HG03108 (cell line): ENCODE results near the gene TUBA1B.
"Not testable (repeated sequence)": the region's sequence is repeated elsewhere in the genome, so short reads cannot be mapped to it uniquely, and the experiment has no call there.

Source experiments
- ATAC-seq: cut with Tn5 transposase; IDR thresholded peaks from one replicate; pipeline ENCODE4 v1.9.1; 2021; ENCODE audit warnings: moderate library complexity; ENCODE audit not compliant: unreplicated experiment

Gene TUBA1B

DNA sequence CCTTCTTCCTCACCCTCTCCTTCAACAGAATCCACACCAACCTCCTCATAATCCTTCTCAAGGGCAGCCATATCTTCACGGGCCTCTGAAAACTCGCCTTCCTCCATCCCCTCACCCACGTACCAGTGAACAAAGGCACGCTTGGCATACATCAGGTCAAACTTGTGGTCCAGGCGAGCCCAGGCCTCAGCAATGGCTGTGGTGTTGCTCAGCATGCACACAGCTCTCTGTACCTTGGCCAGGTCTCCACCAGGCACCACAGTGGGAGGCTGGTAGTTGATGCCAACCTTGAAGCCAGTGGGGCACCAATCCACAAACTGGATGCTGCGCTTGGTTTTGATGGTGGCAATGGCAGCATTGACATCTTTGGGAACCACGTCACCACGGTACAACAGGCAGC is 3.2 kb downstream of the TUBA1B start:
- ATAC-seq: not testable (repeated sequence)

DNA sequence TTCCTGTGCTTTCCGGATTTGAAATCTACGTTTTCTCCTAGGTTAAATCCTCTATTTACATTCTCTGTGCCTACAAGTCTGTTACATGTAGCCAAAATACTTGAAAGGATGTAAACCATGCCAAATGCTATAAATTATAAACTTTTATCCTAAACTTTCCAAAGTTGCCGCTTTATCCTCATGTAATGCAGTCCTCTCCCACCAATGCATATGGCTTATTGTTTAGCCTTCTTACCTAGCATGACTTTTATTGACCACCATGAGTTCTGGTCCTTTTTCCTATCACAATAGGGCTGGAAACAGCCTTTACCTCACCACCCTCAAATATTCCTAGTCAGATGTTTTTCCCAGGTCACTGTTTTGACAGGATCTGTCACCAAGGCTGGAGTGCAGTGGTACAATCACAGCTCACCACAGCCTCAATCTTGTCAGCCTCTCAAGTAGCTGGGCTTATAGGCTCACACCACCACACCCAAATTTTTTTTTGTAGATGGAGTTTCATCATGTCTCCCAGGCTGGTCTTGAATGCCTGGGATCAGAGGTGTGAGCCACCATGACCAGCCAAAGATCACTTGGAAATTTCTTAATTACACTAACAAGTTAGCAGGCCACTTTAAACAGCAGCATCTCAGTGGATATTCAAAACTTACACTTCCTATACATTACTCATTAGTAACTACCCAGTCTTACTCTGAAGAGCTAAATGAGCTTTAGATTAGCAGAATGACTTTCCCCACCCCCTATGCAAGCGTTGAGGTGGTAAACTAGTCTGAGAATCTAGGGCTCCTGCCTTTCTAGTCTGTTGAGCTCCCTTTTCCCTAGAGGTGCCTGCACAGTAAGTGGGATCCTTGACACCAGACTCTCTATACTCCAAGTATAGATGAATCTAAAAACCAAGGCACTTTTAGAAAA is 4.1 kb downstream of the TUBA1B start:
- ATAC-seq: no peak

DNA sequence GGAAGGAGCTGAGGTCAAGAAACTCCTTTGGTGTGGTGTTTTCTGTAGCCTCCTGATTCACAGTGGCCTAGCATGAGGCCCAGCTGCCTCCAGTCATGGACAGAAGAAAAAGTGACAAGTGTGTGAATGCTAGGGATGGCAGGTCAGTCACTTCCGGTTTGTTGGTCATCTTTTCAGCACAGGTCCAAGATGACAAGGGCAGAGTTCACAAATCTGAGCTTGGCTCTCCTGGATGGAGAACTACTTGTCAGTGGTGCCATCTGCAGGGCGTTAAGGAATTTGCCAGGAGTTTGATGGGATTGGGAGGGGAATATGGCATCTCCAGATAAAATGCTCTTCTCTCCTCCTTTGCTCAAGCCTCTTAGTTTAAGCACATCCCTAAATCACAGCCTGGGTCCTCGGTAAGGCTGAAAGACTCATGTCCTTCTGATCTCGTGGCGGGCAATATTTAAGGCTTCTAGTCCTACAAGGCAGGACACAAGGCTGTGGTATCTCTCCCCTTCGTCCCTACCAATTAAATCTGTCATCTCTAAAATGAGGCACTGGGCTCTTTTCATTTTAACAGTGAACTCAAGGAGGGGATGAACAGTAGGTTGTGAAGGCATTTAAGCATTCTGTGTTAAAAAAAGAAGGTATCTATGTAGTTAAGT is 10.0 kb downstream of the TUBA1B start:
- no peak for ATAC-seq

DNA sequence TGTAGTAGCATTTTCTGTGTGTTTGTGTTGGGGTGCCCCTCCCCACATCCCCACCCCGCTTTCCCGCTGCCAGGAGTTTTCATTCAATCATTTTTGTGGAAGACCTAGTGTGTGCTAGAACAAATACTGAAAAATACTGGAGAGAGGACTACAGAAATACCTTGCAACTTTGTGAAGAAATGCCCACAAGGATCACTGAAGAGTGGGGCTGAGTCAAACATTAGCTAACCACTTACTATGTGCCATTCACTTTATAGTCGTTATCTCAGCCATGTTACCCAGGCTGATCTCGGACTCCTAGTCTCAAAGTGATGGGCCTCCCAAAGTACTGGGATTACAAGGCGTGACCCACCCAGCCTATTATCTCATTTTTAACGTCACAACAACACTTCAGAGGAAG is 20.0 kb downstream of the TUBA1B start:
- no peak for ATAC-seq

DNA sequence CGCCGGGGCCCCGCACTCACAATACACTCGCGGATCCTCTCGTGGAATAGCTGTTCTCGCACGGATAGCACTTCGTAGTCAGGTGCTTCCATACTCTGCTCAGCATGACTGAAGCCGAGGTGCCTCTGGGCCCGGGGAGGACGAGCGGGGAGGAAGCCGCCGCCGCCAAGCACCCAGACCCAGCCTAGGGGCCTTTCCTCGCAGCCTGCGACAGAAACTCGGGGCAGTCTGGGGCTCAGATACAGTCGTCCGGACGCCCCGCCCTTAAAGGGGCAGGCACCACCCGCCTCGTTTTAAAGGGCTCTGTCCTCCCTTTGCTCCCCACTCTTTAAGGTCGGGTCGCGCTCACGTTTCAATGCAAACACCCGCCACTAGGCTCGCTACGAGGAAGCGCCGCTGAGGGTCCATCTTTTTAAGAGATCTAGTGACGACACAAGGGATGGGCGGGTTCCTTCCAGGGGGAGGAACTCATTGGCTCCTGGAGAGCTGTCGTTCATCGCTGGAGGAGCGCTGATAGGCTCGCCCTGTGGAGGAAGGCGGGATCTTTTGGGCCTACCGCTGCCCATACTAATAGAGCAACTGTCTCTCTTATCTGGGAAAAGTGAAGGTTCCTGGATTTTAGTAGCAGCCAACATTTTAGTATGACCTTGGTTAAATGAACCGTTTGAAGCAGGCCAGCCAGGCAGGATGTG is 20.6 kb downstream of the TUBA1B start, which contains the start of gene LMBR1L:
Gene LMBR1L, minus strand, starts transcription at position 384 of the 692 bp plus-strand sequence. Its CDS starts 292 bp downstream, at position 92.
- ATAC-seq: peak; percentile 99

DNA sequence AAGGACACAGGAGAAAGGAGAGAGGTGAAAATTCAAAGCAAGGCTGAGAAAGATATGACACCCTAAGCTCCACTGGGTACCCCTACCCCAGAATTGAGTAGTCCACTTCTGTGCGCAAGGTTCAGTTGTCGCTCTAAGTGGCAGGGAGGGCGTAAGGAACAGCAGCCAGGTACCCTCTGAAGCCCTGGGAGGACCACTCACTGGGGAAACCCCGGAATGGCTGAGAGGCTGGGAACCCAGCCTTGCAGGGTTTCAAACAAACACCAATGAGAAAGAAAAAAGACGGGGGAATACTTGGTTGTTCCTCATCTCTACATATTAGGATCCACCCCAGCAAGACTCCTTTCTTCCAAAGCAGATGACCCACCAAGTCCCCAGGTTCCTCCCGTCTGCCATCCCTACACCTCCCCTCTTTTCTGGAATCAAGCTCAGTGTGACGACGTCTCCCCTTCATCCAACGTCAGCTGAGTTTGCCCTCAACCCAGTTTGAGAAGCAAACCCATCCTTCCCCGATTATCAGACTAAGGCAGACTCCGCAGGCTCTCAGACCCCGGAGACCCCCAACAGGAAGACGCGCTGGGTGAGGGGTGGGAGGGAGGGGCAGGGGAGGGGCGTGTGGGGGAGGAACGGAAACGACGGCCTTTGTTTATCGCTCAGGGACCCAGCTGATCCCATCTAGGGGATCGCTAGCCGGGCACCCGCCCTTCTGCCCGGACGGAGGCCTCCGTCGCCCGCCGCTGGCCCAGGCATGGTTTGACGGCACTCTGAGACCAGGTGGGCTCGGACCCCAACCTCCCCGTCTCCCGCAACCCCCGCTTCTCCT is 21.3 kb downstream of the TUBA1B start:
- ATAC-seq: no peak

DNA sequence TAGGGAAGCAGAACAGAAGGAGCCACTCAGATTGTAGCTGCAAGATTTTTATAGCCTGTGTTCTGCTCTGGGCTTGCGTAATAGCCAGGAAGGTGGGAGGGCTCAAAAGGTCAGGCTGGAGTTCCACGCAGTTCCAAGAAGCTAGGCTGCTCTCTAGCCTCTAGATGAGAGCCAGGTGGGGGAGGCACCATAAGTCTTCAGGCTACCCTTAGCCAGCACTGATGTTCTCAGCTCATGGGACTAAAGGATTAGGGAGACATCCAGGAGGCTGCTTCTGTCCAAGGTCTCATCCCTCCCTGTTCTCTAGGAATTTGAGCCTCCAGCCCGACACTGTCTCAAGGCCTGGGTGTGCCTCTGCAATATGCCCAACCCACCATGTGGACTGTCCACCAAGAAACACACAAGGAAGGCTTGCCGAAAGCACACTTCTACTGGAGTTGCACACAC is 22.2 kb downstream of the TUBA1B start:
- ATAC-seq: no peak

DNA sequence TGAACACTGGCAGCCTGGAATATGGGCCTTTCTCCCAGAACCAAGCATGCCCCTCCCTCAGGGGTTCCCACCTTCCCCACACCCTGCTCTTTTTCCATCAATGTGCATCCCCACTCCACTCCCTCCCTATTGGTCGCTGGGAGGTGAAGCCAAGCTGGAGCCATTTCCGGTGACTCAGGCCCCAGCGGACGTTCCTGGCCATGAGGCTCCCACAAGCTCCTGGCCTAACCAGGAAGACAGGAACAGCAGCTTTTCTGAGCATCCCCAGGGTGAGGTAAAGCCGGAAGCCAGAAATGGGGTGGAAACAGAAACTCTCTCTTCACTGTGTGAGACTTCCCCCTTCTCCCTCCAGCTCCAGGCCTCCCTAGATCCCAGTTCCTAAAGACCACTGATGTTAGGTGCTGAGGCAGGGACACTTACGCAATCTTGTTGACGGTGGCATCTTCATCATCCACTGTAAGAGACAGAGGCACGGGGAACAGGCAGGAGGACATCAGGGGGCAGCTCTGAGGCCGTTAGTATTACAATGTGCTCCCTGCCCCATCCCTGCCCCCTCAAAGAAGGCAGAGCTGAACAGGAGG is 25.6 kb downstream of the TUBA1B start:
- ATAC-seq: no peak

DNA sequence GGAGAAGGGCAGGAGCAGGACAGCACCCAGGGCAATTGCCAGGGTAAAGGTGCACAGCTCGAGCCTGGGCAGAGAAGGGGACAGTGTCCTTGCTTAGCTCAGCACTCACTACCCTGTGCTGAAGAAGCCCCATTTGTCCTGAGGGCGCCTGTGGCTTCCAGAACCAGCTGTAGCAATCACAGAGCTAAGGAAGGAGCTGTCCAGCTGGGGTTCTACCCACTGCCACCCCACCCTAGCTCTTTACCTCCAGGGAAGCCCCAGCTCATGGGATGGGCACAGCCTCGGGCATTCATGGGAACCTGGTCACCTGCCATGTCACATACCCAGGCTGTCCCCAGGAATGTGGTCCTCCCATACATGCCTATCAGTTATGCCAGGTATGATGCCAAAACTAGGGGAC is 26.4 kb downstream of the TUBA1B start:
- no peak for ATAC-seq

DNA sequence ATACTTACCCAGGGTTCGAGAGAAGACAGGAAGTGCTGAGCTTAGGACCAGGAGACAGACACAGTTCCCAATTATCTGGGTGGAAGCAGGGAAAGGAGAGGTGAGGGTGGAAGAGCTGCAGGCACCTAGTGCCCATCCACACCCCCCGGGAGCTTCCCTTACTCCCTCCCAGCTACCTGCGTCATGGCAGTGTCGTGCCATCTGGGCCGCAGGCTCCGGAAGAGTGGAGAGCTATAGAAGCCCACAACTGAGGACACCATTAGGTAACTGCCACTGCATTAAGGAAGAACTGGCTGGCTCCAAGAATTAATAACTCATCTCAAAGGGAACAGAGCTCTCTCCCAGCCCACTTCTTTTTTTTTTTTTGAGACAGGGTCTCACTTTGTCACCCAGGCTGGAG is 30.8 kb downstream of the TUBA1B start:
- ATAC-seq: no peak

DNA sequence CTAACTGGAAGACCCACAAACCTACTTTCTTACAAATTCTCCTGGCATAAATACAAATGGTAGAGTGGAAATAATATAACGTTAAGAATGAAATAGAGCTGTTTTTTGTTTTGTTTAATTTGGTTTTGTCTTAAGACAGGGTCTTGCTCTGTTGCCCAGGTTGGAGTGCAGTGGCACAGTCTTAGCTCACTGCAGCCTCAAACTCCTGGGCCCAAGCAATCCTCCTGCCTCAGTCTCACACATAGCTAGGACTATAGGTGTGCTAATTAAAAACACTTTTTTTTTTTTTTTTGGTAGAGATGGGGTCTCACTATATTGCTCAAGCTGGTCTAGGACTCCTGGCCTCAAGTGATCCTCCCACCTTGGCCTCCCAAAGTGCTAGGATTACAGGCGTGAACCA is 32.5 kb downstream of the TUBA1B start:
- ATAC-seq: no peak

DNA sequence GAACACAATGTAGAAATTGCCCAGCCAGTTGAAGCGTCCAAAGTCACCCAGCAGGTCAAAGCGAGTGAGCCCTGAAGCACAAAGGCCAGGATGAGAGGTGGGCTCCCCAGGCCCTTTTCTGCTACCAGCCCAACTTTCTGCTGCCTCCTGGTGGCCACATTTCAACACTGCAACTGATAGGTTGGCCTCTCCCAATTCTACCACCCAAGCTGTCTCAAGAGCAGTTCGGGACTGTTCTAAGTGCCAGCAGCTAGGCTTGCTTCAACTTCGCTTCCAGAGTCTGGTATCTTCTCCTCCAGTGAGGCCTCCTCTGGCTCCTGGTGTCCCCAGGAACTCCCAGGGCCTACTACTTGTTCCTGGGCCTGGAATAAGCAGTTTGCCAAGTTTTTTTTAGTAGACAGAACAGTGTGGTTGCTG is 33.2 kb downstream of the TUBA1B start:
- ATAC-seq: no peak

DNA sequence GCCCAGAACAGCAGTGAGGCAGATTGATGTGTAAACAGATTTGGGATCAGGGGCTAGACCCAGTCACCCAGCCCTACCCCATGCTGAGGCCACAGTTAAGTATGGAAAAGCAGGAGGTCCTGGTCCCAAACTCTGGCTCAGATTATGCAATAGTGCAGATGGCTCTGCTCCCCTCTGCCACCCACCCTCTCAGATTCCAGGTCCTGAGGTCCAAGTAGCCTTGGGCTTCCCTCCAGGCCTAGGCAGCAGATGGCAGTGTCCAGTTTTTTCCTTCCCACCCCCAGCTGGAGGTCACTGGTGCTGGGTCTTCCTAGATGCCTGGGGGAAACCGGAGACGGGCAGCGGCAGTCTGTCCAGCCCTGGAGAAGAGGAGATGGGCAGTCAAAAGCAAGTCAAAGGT is 33.8 kb downstream of the TUBA1B start:
- no peak for ATAC-seq

DNA sequence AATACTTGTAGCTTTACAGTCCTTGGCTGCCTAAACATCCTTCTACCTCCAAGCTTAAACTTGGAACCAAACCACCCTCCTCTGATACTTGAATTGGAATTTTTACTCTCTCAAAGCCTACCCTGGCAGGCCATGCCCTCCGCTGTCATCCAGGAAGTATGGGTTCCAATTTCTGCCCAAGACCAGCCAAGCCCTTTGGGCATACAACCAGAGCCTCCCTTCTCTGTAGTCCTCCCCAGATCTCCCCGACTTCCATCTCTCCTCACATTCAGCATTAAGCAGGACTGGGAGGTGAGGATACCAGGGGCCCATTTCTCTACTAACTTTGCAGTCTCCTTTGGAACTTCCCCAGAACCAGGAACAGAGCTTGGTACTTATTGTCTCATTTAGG is 36.2 kb downstream of the TUBA1B start:
- no peak for ATAC-seq

DNA sequence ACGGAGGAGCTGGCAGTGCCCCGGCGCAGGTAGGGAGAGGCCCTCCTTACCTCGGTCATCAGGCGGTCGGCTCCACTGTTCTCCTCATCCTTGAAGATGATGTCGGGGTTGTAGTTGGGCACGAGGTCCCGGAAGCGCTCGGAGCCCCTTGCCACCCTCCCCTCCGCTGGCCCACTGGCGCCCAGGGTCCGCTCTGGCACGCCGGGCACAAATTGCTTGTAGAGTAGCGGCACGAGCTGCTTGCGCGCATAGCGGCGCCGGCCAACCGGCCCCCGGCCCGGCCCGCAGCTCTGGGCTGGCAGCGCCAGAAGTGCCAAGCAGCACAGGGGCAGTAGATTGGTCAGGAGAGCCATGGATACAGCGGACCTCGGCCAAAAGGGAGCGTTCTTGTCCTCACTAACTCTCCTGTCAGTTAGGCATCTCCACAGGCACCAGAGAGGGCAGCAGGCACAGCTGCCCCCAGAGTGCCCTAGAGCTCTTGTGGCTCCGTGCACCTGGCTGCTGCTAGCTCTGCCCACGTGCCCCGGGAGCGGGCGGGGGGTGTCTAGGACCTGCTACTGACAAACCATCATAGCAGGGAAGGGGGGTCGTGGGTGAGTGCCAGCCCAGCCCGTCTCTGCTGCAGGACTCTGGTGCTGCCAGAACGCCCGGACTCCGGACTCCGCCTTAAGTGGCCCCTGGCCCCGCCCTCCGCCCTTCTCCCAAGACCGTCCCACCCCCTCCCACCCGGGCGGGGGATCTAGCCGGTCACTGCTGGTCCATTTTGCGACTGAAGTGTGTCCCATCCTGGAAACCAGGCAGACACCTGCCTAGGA is 36.8 kb downstream of the TUBA1B start, which contains the start of gene DHH:
Gene DHH, minus strand, starts transcription at position 642 of the 815 bp plus-strand sequence. Its CDS starts 289 bp downstream, at position 353.
- ATAC-seq: no peak

DNA sequence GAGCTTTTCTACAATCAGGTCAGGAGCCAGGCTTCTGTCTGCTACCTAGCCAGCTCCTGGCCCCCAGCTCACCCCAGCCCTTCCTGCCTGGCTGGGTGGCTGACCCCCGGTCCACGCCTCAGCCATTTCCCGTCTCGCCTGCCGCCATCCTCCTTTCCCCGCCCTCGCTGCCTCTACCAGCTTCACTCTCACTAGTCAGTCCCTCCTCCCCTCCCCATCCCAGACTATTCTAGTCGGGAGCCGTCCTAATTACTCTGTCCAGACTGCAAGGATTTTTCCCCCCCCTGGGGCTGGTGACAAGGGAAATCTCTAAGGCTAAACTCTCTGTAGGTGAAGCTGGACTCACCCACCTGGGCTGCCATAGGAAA is 37.4 kb downstream of the TUBA1B start:
- no peak for ATAC-seq

DNA sequence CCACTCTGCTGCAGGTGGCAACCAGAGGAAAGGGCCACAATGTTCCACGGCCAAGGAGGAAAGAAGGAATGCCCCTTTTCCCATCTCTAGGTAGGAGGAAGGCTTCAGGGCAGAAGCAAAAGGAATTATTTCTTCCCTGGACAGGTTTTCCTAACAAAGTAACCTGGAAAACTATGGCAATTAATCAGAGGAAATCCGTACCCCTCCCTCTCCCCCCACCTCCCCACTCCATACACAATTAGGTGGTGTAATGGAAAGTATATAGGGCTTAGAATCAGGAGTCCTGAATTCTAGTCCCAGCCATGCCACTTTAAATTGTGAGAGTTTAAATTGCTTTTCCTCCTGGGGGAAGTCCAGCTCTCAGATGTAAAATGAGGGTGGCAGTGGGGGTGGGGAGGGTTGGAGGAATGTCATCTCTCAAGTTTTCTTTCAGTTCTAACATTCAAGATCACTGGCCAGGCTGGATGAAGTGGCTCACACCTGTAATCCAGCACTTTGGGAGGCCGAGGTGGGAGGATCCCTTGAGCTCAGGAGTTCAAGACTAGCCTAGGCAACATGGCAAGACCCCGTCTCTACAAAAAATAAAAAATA is 38.3 kb downstream of the TUBA1B start:
- ATAC-seq: no peak

DNA sequence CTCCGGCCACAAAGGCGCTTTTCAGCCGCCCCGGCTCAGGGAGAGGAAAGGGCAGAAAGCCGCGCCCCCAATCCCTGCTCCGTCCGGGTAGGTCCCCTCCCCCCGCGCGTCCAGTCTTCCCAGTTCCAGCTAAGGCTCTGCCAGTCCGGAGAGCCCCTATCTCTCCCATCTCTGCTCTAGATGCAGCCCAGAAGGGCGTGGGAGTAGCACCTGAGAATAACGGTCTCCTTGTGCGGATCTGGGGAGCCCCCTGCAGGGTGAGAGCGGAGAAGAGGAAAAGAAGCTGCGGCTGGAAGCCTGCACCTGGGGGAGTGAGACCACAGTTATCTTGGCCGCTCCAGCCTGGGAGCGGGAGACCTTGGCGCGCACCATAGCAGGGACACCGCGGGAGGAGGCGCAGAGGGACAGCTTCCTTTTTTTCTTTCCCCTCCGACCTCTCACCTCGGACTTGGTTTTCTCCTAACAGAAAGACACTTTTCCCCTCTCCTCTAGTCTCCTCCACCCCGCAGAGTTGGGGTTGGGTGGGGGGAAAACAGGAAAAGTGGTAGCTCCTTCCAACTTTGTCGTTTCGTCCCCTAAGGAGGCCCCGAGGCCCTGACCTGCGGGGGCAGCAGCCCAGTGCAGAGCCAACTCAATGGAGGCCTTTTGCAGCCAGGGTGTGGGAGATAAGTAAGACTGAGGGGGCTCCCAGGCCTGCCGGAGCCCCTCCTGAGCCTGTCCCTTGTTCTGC is 38.9 kb downstream of the TUBA1B start:
- no peak for ATAC-seq

DNA sequence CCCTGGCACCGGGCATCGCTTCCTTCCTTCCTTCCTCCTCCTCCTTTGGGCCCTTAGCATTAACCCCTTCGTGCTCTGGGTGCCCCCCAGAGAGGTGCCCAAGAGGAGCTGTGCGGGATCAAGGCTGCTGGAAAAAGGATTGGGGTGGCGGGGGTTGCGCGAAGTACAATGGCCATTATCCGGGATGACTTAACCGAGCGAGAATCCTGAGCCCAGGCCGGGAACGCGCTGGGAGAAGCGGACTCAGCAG is 39.4 kb downstream of the TUBA1B start:
- no peak for ATAC-seq
